Erythroblast (primary cell): ENCODE data around the gene PPP1R1B.

Experiments
- GATA1 ChIP-seq: IDR thresholded peaks from 2 replicates; pipeline ENCODE4 v1.6.1; 2011; ENCODE audit warnings: low read depth, mild to moderate bottlenecking, control low read depth, low read length, moderate library complexity
- POLR2A ChIP-seq: IDR thresholded peaks from 2 replicates; pipeline ENCODE4 v1.6.1; 2011; ENCODE audit warnings: mild to moderate bottlenecking, low read length

GRCh38 chr17:39660397-39661385 is 33.9 kb downstream of the PPP1R1B start:
- TF ChIP-seq POLR2A (no peak), GATA1 (no peak)
